Measurements from ENCODE around the gene TTC28.

DNA sequence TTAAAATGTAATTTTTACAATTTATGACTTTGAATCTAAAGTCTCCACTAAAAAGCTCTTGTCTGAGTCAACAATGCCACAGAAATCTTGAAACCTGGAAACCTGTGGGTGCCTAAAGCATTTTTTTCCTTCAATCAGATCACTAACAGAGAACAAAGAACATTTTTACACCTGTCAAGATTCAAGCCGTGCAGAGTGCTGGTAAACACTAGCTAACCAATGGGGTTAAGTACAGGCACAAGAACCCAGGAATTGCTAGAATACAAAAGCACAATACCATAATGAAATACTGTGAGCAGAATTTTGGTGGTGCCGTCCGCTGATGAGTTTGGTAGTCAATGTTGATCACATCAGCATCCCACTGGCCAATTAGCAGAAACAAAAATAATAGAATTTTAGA is 380.3 kb downstream of the TTC28 start:
- TF ChIP-seq, protein P1, sequence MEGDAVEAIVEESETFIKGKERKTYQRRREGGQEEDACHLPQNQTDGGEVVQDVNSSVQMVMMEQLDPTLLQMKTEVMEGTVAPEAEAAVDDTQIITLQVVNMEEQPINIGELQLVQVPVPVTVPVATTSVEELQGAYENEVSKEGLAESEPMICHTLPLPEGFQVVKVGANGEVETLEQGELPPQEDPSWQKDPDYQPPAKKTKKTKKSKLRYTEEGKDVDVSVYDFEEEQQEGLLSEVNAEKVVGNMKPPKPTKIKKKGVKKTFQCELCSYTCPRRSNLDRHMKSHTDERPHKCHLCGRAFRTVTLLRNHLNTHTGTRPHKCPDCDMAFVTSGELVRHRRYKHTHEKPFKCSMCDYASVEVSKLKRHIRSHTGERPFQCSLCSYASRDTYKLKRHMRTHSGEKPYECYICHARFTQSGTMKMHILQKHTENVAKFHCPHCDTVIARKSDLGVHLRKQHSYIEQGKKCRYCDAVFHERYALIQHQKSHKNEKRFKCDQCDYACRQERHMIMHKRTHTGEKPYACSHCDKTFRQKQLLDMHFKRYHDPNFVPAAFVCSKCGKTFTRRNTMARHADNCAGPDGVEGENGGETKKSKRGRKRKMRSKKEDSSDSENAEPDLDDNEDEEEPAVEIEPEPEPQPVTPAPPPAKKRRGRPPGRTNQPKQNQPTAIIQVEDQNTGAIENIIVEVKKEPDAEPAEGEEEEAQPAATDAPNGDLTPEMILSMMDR (IDR thresholded peaks at IDR 0.05), result no peak
- no peak for TF ChIP-seq EZH2 (IDR thresholded peaks at IDR 0.05)
- TF ChIP-seq EZH2phosphoT487 (IDR thresholded peaks at IDR 0.05), result no peak
